Peyer's patch (tissue), 4 donors: ENCODE measurements around the gene IGF1R. TPM values are rescaled to one million over a fixed set of nuclear protein-coding genes. Genes with fewer than 3 reads are reported as not detected.
A peak's percentile ranks its signal among the peaks of the same experiment; 100 is the strongest.

Source experiments
- DNase-seq, 3 donors: peaks; one replicate each; pipeline ENCODE4 v3.0.0-alpha.2; 2017 to 2019
- H3K27ac ChIP-seq, 4 donors: fragments of 200-600 bp; sonication (generic); one replicate each; pipeline ENCODE4 v1.5.1; 2016 to 2019
- H3K27me3 ChIP-seq, 2 donors: fragments of 200-600 bp; sonication (generic); one replicate each; pipeline ENCODE4 v1.5.1; 2019
- H3K36me3 ChIP-seq, 3 donors: fragments of 200-600 bp; sonication (generic); one replicate each; pipeline ENCODE4 v1.5.1; 2016 to 2019
- H3K4me1 ChIP-seq, 4 donors: fragments of 200-600 bp; sonication (generic); one replicate each; pipeline ENCODE4 v1.5.1; 2016 to 2019
- H3K4me3 ChIP-seq, 4 donors: fragments of 200-600 bp; sonication (generic); 1 replicate in 3 of 4; 2 replicates in 1 of 4; pipeline ENCODE4 v1.5.1; 2016 to 2019; ENCODE audit warnings: mild to moderate bottlenecking in 1 of 4
- H3K9me3 ChIP-seq, 4 donors: fragments of 200-600 bp; sonication (generic); one replicate each; pipeline ENCODE4 v1.5.1; 2016 to 2019; ENCODE audit warnings: mild to moderate bottlenecking in 1 of 4
- CTCF ChIP-seq, 6 experiments: fragments of 450-650 bp in 4 of 6; fragments of 200-600 bp in 2 of 6; sonication (generic) in 1 of 6; IDR thresholded peaks; one replicate each; pipeline ENCODE4 v1.5.1; 2017 to 2019; ENCODE audit warnings: antibody characterized with exemption in 6 of 6, mild to moderate bottlenecking in 3 of 6, moderate library complexity in 1 of 6
- POLR2A ChIP-seq, 2 donors: fragments of 450-650 bp; IDR thresholded peaks; one replicate each; pipeline ENCODE4 v1.5.1; 2017; ENCODE audit warnings: antibody characterized with exemption in 2 of 2, mild to moderate bottlenecking in 2 of 2, moderate library complexity in 2 of 2
- total RNA-seq, 4 donors: library from RNA; depleted of rRNA; stranded (reverse); fragments of >200 nt; gene quantifications; one replicate each; pipeline ENCODE4 v1.1.0, GENCODE V29; 2016

The IGF1R gene
- total RNA-seq, 4 donors from 2014 or later = 29.6 to 176 (median 88.1) TPM

DNA sequence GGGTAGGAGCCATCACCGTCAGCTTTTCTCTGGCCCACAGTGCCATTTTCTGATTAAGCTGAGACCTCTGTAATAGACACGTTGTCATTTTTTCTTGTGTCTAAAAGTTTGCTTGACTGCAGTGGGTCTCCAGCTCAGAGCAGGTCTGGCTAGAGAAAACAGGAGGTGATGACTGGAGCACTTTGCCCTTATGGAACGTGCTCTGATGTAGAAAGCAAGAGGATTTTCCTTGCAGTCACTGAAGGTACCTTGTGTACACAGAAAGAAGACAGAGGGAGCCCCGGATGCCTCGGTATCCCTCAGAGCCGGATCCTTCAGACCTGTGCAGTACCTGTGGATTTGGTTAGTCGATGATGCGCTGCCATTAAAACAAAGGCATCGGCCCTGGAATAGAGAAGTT is 76.2 kb downstream of the IGF1R start:
- Histone ChIP-seq H3K4me3 (no peak overlapping the region), H3K4me1 (peaks cover 0 to 28% (median 3%) of the 10 kb centered on the region in 4 donors), H3K27ac (peak overlapping the region in 2 of 4 donors; percentile 52 to 63), H3K9me3 (no peaks in the 10 kb centered on the region), H3K27me3 (no peaks in the 10 kb centered on the region), H3K36me3 (no peaks in the 10 kb centered on the region)
- TF ChIP-seq CTCF (IDR thresholded peaks at IDR 0.05) (no peak), POLR2A (IDR thresholded peaks at IDR 0.05) (no peak)
- no peak for DNase-seq

DNA sequence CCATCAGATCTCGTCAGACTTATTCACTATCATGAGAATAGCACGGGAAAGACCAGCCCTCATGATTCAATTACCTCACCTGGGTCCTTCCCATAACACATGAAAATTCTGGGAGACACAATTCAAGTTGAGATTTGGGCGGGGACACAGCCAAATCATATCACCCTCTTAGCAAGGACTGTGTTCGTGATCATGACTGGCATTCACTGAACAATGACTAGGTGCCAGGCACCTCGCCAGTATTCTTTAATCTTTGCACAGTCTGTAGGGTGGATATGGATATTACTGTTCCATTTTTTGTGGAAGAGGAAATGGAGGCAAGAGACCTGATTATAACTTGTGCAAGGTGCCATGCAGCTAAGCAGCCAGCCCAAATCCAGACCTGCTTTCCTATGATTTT is 77.5 kb downstream of the IGF1R start:
- H3K9me3 ChIP-seq = no peaks in the 10 kb centered on the region
- TF ChIP-seq POLR2A (IDR thresholded peaks at IDR 0.05) (no peak), CTCF (IDR thresholded peaks at IDR 0.05) (no peak)
- peaks cover 0 to 28% (median 3%) of the 10 kb centered on the region in 4 donors for H3K4me1 ChIP-seq
- H3K27ac ChIP-seq = no peak overlapping the region
- H3K4me3 ChIP-seq = no peak overlapping the region
- no peak for DNase-seq
- no peaks in the 10 kb centered on the region for H3K27me3 ChIP-seq
- no peaks in the 10 kb centered on the region for H3K36me3 ChIP-seq

GRCh38 chr15:98727115-98728040 is 79.0 kb downstream of the IGF1R start:
- H3K27ac ChIP-seq = peak overlapping the region; percentile 43 to 86 (median 75)
- no peak for TF ChIP-seq POLR2A (IDR thresholded peaks at IDR 0.05)
- TF ChIP-seq CTCF (IDR thresholded peaks at IDR 0.05) = no peak
- peaks cover 0 to 28% (median 3%) of the 10 kb centered on the region in 4 donors for H3K4me1 ChIP-seq
- no peaks in the 10 kb centered on the region for H3K27me3 ChIP-seq
- DNase-seq = peak; percentile 36 to 91 (median 86)
- H3K9me3 ChIP-seq = no peaks in the 10 kb centered on the region
- H3K4me3 ChIP-seq = peak overlapping the region in 1 of 4 donors; percentile 13
- no peaks in the 10 kb centered on the region for H3K36me3 ChIP-seq

- TF ChIP-seq CTCF (IDR thresholded peaks at IDR 0.05) (no peak), POLR2A (IDR thresholded peaks at IDR 0.05) (no peak)
- DNase-seq = no peak
- H3K9me3 ChIP-seq = no peaks in the 10 kb centered on the region
- H3K36me3 ChIP-seq = no peaks in the 10 kb centered on the region
- no peak overlapping the region for H3K4me3 ChIP-seq
- H3K27me3 ChIP-seq = no peaks in the 10 kb centered on the region
- H3K27ac ChIP-seq = peak overlapping the region; percentile 35 to 86 (median 67)
- H3K4me1 ChIP-seq = peaks cover 0 to 28% (median 3%) of the 10 kb centered on the region in 4 donors
Observed at GRCh38 chr15:98728082-98728810, 79.9 kb downstream of the IGF1R start.

GRCh38 chr15:98728811-98729160 is 80.4 kb downstream of the IGF1R start:
- Histone ChIP-seq H3K4me3 (no peak overlapping the region), H3K27ac (peak overlapping the region; percentile 35 to 86 (median 67)), H3K36me3 (no peaks in the 10 kb centered on the region), H3K4me1 (peaks cover 0 to 28% (median 3%) of the 10 kb centered on the region in 4 donors), H3K9me3 (no peaks in the 10 kb centered on the region), H3K27me3 (no peaks in the 10 kb centered on the region)
- DNase-seq = no peak
- TF ChIP-seq POLR2A (IDR thresholded peaks at IDR 0.05) = no peak
- TF ChIP-seq CTCF (IDR thresholded peaks at IDR 0.05) = no peak
